Hepatocyte (in vitro differentiated cells): ENCODE measurements around the gene PCNX3.

ENCODE experiments used
- CTCF ChIP-seq: fragments of 200-600 bp; sonication (generic); IDR thresholded peaks from 2 replicates; pipeline ENCODE4 v1.5.1; 2016; ENCODE audit warnings: antibody characterized with exemption, mild to moderate bottlenecking; ENCODE audit not compliant: poor library complexity
- EZH2phosphoT487 ChIP-seq: fragments of 200-600 bp; sonication (generic); IDR thresholded peaks from one replicate; pipeline ENCODE4 v1.6.1; 2018; ENCODE audit warnings: antibody characterized with exemption, mild to moderate bottlenecking, low read depth, moderate library complexity; ENCODE audit not compliant: unreplicated experiment, severe bottlenecking

- TF ChIP-seq CTCF (no peak), EZH2phosphoT487 (no peak)
Observed at GRCh38 chr11:65610404-65610803, 5.2 kb upstream of the PCNX3 start.
